Measurements from ENCODE around the gene AHNAK.
A peak's percentile ranks its signal among the peaks of the same experiment; 100 is the strongest.
"Not testable (repeated sequence)": the region's sequence is repeated elsewhere in the genome, so short reads cannot be mapped to it uniquely, and the experiment has no call there.

The AHNAK gene

GRCh38 chr11:62573006-62573591 is 26.5 kb upstream of the AHNAK start:
- DNase-seq: no peak

- no peak for DNase-seq
Observed at GRCh38 chr11:62572431-62572830, 25.8 kb upstream of the AHNAK start.

DNA sequence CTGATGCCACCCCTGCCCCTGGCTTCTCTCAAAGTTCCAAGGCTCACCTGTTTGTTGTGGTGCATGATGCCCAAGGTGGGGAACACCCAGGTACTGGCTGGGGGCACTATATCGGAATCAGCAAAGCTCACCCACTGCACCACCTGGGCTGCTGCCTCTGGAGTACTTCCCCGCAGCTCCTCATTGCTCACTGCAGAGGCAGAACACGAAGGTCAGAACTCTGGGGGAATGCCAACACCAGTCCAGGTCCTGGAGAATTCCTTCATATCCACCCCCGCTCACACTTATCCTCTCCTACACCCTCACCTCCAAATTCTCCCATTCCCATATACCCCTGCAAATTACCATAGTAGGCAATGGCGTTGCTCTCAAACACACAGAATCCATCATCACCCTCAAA is 24.9 kb upstream of the AHNAK start:
- DNase-seq: not testable (repeated sequence)

DNA sequence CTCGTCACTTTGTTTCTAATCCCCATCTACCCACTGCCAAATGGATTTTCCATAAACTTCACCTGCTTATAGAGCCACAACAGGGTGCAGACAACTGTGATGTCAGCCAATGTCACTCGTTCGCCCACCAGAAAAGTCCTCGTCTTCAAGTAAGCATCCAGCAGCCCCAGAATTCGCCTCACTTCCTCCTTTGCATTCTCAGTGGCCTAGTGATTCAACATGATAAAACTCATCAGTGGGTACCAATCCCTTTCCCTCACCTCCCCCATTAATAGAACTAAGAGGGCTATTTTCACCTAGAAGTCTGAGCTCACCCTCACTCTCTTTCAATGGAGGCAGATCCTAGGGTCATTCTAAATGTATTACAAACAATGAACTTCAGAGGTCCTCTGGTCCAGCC is 24.3 kb upstream of the AHNAK start:
- not testable (repeated sequence) for DNase-seq

DNA sequence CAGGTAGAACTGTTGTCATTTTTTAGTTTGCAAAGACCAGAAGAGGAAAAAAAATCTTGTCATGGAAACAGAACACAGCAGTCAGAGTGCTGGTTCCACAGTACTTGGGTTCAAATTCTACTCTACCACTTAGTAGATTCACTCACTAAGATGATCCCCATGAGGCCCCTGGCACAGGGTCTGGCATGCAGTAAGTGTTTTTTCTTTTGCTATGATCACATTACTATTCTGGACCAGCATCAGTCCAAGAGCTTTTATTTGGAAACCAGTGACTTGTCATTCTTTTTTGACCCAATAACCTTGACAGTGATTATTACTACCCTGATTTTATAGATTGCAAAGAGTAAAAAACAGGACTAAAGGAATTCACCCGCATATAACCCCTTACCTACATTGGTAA is 23.0 kb upstream of the AHNAK start:
- DNase-seq: no peak

GRCh38 chr11:62567018-62567633 is 20.5 kb upstream of the AHNAK start:
- DNase-seq: no peak

DNA sequence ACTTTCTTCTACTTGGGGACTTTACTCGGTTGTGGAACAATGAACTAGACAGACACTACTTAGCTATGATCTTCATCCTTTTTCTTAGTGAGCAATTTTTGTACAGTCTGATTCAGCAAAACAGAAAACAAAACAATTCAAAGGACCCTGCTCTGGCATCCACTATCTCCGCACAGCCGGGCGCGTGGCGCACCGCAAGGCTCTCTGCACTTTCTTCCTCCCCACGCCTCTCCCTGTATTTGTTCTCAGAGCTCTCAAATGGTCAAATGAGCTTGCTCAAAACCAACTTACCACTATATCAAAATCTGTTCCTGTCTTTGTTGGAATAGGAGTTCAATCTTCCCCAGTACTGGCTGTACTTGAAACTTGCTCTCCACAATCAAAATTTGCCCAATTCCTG is 19.6 kb upstream of the AHNAK start:
- DNase-seq: no peak

GRCh38 chr11:62565100-62565802 is 18.6 kb upstream of the AHNAK start:
- DNase-seq: no peak

- DNase-seq: not testable (repeated sequence)
Observed at GRCh38 chr11:62561677-62562230, 15.1 kb upstream of the AHNAK start.

GRCh38 chr11:62560566-62561103 is 14.0 kb upstream of the AHNAK start:
- DNase-seq: peak; percentile 31

DNA sequence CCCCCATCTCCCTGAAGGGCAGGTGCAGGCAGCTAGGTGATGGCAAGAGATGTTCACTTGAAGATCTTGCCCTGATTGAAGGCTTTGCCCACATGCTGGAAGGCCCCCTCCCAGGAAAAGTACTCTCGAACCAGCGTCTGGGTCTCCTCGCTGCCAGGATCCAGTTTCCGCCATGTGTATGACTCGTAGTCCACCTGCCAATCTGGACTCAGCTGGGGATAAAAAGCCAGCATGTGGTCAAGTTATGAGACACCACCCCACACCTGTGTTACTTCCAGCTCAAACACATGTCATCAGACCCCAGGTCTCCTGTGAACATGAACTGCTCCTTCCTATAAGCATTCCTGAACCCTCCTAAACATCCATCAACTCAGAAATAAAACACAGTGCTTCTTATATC is 13.0 kb upstream of the AHNAK start:
- not testable (repeated sequence) for DNase-seq

DNA sequence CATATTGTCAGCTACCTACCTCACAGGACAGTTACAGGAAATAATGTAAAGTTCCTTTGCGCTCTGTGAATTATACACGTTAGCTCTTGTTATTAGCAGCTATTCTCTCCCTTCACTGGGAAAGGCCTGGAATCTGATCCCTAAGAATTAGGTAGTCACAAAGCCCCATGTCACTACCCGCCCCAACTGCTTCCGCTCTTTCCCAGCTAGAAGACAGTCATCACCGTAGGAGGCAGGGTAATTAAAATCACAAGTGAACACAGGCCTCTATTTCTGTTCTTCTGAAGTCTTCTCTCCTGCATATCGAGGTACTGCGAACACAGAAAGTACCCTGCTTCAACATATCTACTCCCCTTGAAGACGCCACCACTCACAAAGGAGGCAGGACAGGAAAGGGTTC is 12.6 kb upstream of the AHNAK start:
- no peak for DNase-seq

GRCh38 chr11:62558669-62559068 is 12.1 kb upstream of the AHNAK start:
- no peak for DNase-seq

DNA sequence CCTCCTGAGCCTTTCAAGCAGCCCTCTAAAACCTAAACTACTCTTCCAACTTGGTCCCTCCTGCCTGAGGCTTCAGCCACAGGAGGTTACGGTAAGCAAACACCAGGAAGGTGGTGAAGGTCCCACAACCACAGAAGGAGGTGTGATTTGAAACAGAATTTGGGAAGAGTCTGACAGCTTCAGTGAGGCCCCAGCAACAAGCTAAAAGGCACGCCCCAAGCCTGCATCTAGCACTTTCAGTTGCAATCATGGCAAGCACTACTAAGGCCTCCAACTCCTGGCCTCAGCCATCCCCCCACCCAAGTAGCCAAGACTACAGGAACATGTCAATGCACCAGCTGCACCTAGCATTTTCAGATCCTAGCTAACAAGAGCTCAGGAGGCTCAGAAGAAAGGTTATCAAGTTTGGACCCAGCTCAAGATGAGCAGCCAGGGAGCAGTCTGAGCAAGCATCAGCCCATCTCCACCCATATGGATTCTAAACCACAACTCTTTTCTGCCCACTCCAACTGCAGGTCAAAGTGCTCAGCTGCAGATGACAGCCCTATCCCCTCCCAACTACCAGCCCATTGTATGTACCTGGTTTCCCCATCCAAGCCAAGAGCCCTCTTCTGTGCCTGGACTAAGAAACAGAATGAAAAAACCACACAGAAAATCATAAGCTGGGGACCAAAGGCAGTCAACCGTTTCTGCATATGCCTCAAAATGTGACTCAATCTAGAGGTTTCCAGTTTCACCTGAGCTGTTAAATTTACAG is 10.4 kb upstream of the AHNAK start:
- DNase-seq: no peak

DNA sequence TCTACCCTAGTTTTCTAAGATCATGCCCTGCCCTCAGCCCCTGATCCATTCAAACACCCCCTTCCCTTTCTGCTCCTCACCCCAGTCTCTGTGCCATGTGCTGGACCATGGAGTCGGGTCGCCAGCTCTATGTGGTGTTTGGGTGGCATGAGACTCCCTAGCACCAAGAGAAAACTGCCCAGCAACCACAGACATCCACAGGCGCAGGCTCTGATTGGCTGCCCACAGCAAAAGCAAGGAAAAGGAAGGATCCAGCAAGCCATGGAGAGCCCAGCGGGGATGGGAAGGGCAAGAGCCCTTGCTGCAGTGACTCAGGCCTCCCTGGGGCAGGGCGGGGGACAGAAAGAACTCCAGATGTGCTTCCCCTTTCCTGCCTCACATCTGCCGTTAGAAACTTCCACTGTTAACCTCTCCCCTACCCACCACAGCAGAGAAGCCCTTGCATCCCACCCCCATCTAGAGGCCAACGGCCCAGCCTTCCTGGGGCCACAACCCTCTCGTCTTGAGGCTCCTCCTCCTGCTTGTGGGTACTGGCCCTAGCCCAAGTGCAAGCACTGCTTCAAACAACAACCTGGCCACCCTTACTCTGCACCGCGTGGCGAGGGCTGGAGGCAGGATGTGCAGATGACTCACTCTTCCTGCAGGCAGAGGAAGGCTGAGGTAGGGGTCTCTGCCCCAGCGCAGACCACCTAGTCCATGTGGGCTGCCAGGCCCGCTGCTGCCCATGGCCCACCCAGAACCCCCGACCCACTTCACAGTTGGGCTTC is 9.7 kb upstream of the AHNAK start:
- DNase-seq: peak; percentile 60

DNA sequence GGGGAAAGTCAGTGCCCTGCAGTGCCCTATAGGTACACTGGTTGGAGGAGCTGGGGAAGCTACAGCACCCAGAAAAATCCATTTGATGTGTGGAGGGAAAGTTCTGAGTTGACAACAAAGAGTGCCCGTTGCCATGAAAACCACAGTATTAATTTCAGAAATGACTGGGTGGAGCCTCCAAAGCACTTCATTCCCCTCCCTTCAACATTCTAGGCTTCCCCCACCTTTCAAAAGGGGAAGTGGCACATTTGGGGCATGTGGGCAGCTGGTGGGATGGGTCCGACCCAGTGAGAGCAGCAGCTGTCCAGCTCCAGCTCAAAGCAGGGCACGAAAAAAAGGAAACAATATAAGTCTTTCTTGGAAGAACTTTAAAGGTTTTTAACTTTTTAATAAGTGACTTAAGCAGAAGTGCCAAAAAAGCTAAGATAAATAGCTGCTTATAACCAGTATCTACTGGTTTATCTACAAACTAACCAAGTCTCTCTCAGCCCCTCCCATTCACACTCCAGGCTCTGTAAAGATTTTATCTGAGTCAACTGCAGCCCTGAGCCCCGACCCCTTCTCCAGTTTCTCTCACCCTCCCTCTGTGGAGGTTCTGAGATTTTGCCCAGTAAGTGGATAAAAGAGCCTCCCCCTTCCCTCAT is 9.0 kb upstream of the AHNAK start:
- DNase-seq: no peak

DNA sequence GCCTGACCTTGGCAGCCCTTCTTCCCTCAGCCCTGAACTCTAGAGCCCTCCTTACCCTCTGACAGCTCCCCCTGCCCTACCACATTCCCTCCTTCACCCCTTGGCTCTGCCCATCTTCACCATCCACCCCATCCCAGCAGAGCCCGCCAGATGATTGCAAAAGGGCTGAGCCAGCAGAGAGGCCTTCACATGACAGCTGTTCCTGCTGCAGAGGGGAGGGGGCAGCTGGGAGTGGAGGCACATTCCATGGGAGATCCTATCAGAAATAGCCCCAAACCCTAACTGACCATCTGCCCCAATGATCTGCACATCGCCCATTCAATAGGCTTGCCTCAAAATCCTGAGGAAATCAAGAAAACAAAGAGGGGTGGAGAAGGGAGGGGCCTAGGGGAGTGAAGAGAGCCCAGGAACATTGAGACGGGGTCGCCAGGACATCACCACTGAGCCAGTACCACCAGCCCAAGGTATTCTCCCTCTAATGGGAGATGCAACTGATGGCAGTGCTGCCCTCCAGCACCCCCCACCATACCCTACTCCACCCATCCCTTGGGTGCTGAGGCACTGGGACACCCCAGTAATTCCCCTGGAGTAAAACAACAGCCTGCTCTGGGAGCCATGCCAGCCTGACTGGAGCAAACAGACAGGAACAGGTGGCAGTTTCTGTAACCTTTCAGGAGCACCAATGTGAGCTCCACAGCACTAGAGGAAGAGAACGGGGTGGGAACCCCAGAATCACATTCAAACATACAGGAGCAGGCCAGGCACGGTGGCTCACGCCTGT is 8.0 kb upstream of the AHNAK start:
- DNase-seq: no peak

- DNase-seq: peak; percentile 58
Observed at GRCh38 chr11:62553839-62554361, 7.3 kb upstream of the AHNAK start.

GRCh38 chr11:62553080-62553838 is 6.7 kb upstream of the AHNAK start:
- DNase-seq: peak; percentile 66
